Measurements from ENCODE around the gene CDH12. TPM values are rescaled to one million over a fixed set of nuclear protein-coding genes. Genes with fewer than 3 reads are reported as not detected.

CDH12 gene
- total RNA-seq, 4 donors from 2014 or later: 0.12 TPM; not detected in 3

DNA sequence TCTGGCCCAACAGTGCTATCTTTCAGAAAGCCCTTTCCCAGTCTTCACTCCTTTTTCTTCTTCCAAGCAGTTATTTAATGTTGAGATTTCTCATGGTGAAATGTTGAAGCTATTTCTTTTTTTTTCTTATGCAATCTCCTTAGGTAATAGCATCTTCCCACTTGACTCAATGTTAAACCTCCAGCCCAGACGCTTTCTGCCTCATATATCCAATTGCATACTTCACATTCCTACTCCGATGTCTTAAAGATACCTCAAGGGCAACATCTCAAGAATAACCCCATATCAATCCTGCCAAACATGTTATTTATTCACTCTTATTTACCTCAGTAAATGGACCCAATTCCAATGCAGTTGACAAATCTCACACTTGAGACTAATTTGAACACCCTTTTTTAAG, 187.3 kb downstream of the CDH12 start:
- no peaks in the 10 kb centered on the region for H3K36me3 ChIP-seq
- no peak for ATAC-seq
- TF ChIP-seq EP300 (IDR thresholded peaks at IDR 0.05): no peak
- no peak for TF ChIP-seq CTCF (IDR thresholded peaks at IDR 0.05)
- no peak for TF ChIP-seq POLR2AphosphoS5 (IDR thresholded peaks at IDR 0.05)
- no peak for TF ChIP-seq POLR2A (IDR thresholded peaks at IDR 0.05)
- no peaks in the 10 kb centered on the region for H3K9me3 ChIP-seq
- no peak overlapping the region for H3K4me3 ChIP-seq
- H3K27me3 ChIP-seq: no peaks in the 10 kb centered on the region
- no peak overlapping the region for H3K27ac ChIP-seq
- H3K4me1 ChIP-seq: no peaks in the 10 kb centered on the region
- 67 to 95% methylated on average over 1 to 2 of the region's 2 CpGs for whole genome bisulfite sequencing, 2 donors (ENCODE audit: low coverage in 1 of 2)

- ATAC-seq: no peak
- Histone ChIP-seq H3K9me3 (no peaks in the 10 kb centered on the region), H3K4me3 (no peak overlapping the region), H3K36me3 (no peaks in the 10 kb centered on the region), H3K4me1 (no peaks in the 10 kb centered on the region), H3K27me3 (no peaks in the 10 kb centered on the region), H3K27ac (no peak overlapping the region)
- 41 to 48% methylated on average over 2 of the region's 2 CpGs for WGBS, 2 donors (ENCODE audit: low coverage in 1 of 2)
- no peak for TF ChIP-seq POLR2AphosphoS5 (IDR thresholded peaks at IDR 0.05)
- TF ChIP-seq EP300 (IDR thresholded peaks at IDR 0.05): no peak
- no peak for TF ChIP-seq POLR2A (IDR thresholded peaks at IDR 0.05)
- TF ChIP-seq CTCF (IDR thresholded peaks at IDR 0.05): no peak
Measured at GRCh38 chr5:22663134-22663533, 190.0 kb downstream of the CDH12 start.

DNA sequence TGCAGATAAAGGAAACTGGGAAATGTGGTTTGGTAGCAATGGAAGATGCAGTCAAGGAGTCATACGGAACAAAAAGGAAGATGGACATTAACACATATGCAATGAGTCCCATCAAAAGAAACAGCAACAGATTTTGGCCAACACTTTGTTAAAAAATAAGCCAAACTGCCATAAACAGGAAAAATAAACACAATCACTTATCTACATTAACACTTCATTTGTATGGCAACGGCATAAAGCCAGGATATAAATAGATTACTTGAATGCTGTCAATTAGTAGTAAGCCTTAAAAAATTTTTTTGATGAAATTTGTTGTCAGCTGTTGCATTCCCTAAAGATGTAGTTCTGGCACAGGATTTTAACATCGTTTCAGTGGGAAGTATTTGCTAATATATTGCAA, 190.8 kb downstream of the CDH12 start:
- TF ChIP-seq POLR2A (IDR thresholded peaks at IDR 0.05) (no peak), CTCF (IDR thresholded peaks at IDR 0.05) (no peak), EP300 (IDR thresholded peaks at IDR 0.05) (no peak), POLR2AphosphoS5 (IDR thresholded peaks at IDR 0.05) (no peak)
- WGBS, 2 donors (ENCODE audit: low coverage in 1 of 2): 45% methylated on average over 3 of the region's 3 CpGs

DNA sequence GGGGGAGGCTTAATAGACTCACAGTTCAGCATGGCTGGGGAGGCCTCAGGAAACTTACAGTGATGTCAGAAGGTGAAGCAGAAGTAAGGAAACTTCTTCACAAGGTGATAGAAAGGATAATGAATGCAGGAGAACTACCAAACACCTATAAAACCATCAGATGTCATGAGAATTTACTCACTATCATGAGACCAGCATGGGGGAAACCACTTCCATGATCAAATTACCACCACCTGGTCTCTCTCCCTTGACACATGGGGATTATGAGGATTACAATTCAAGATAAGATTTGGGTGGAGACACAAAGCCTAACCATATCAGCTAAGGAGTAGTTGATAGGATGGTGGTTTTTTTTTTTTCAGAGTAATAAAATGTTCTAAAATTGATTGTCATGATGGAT, 201.8 kb downstream of the CDH12 start:
- no peak for TF ChIP-seq POLR2AphosphoS5 (IDR thresholded peaks at IDR 0.05)
- TF ChIP-seq POLR2A (IDR thresholded peaks at IDR 0.05): no peak
- no peak for TF ChIP-seq CTCF (IDR thresholded peaks at IDR 0.05)
- TF ChIP-seq EP300 (IDR thresholded peaks at IDR 0.05): no peak
- Histone ChIP-seq H3K4me1 (no peaks in the 10 kb centered on the region), H3K4me3 (no peak overlapping the region), H3K27me3 (no peaks in the 10 kb centered on the region), H3K9me3 (no peaks in the 10 kb centered on the region), H3K27ac (no peak overlapping the region), H3K36me3 (no peaks in the 10 kb centered on the region)
- no peak for ATAC-seq

More for the DNA sequence above, 190.8 kb downstream of the CDH12 start:
- no peak overlapping the region for H3K27ac ChIP-seq
- ATAC-seq: no peak
- no peaks in the 10 kb centered on the region for H3K4me1 ChIP-seq
- H3K36me3 ChIP-seq: no peaks in the 10 kb centered on the region
- H3K27me3 ChIP-seq: no peaks in the 10 kb centered on the region
- H3K4me3 ChIP-seq: no peak overlapping the region
- no peaks in the 10 kb centered on the region for H3K9me3 ChIP-seq

DNA sequence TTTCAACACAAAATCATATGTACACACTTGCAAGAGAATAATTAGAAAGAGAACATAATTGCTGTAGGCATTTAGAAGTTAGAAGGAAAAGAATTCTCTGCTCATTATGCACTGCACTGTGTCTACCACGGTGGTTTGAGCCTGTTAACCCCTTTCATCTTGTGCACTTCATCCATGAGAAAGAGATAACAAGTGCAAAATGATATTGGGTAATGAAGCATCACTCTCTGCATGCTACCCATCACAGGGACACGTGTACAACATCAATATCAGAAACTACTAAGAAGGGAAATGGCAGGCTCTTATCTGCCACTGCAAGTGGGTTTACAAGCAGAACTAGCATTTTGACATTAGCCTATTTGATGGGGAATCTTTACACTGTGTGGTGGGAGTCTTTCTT, 202.6 kb downstream of the CDH12 start:
- Histone ChIP-seq H3K9me3 (no peaks in the 10 kb centered on the region), H3K4me3 (no peak overlapping the region), H3K27me3 (no peaks in the 10 kb centered on the region), H3K36me3 (no peaks in the 10 kb centered on the region), H3K4me1 (no peaks in the 10 kb centered on the region), H3K27ac (no peak overlapping the region)
- 50 to 55% methylated on average over 1 to 2 of the region's 2 CpGs for WGBS, 2 donors (ENCODE audit: low coverage in 1 of 2)
- ATAC-seq: no peak
- no peak for TF ChIP-seq CTCF (IDR thresholded peaks at IDR 0.05)
- no peak for TF ChIP-seq POLR2A (IDR thresholded peaks at IDR 0.05)
- TF ChIP-seq POLR2AphosphoS5 (IDR thresholded peaks at IDR 0.05): no peak
- no peak for TF ChIP-seq EP300 (IDR thresholded peaks at IDR 0.05)

All from gastroesophageal sphincter (tissue), 4 donors.